ENCODE data around the gene BROX.

BROX gene

GRCh38 chr1:222777463-222777862 is 65.1 kb downstream of the BROX start:
- no peak for DNase-seq (ENCODE audit: low read depth in 2 of 2)

- DNase-seq (ENCODE audit: low read depth in 2 of 2) = no peak
Measured at GRCh38 chr1:222777977-222778376, 65.6 kb downstream of the BROX start.

GRCh38 chr1:222781251-222781650 is 68.9 kb downstream of the BROX start:
- no peak for DNase-seq (ENCODE audit: low read depth in 2 of 2)

DNA sequence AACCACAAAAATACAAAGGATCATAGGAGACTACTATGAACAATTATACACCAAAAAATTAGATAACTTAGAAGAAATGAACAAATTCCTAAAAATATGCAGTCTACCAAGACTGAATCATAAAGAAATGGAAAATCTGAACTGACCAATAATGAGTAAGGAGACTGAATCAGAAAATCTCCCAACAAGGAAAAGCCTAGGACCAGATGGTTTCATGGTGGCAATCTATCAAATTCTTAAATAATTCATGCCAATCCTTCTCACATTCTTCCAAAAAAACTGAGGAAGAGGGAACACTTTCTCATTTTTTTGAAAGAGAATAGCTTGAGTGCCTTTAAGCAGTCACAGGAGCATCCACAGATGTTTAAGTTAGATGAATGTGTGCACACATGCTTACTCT is 70.7 kb downstream of the BROX start:
- no peak for DNase-seq (ENCODE audit: low read depth in 2 of 2)

- DNase-seq (ENCODE audit: low read depth in 2 of 2) = no peak
Measured at GRCh38 chr1:222784371-222784770, 72.0 kb downstream of the BROX start.

Data from stimulated activated CD8-positive, alpha-beta memory T cell treated with anti-CD3 and anti-CD28 coated beads, Interleukin-7, amount 100 ng/mL, for 1 hour (primary cell).